HepG2 (cell line): ENCODE measurements around the gene HYLS1. TPM values are rescaled to one million over a fixed set of nuclear protein-coding genes. Genes with fewer than 3 reads are reported as not detected.

ENCODE experiments used
- JUND ChIP-seq: sonication (generic); formaldehyde crosslinking; IDR thresholded peaks from 2 replicates; pipeline ENCODE4 v1.8.0; 2022; ENCODE audit warnings: mild to moderate bottlenecking, missing genetic modification reagents
- MXD4 ChIP-seq: IDR thresholded peaks from 2 replicates; pipeline ENCODE4 v1.6.1; 2016; ENCODE audit warnings: mild to moderate bottlenecking, missing biosample characterization, missing genetic modification reagents
- SKI ChIP-seq: fragments of 450-650 bp; IDR thresholded peaks from one replicate; pipeline ENCODE4 v1.6.1; 2018; ENCODE audit warnings: mild to moderate bottlenecking; ENCODE audit not compliant: partially characterized antibody
- ZBTB40 ChIP-seq, 2 experiments: fragments of 450-650 bp in 1 of 2; sonication (generic) in 1 of 2; formaldehyde crosslinking in 1 of 2; IDR thresholded peaks; 2 replicates each; pipeline versions ENCODE4 v1.6.1 to v1.8.0; 2016 to 2022; ENCODE audit warnings: antibody characterized with exemption in 1 of 2, mild to moderate bottlenecking in 1 of 2, missing genetic modification reagents in 1 of 2
- ZNF318 ChIP-seq: sonication (generic); formaldehyde crosslinking; IDR thresholded peaks from 2 replicates; pipeline ENCODE4 v1.4.0; 2020; ENCODE audit warnings: mild to moderate bottlenecking, missing genetic modification reagents
- ZNF512 ChIP-seq: sonication (generic); formaldehyde crosslinking; IDR thresholded peaks from 2 replicates; pipeline ENCODE4 v1.4.0; 2020; ENCODE audit warnings: mild to moderate bottlenecking, missing genetic modification reagents
- ZNF691 ChIP-seq: sonication (generic); formaldehyde crosslinking; IDR thresholded peaks from 2 replicates; pipeline ENCODE4 v1.4.0; 2020; ENCODE audit warnings: missing genetic modification reagents, low read depth, mild to moderate bottlenecking, borderline replicate concordance
- ZNF878 ChIP-seq: sonication (generic); formaldehyde crosslinking; IDR thresholded peaks from 2 replicates; pipeline ENCODE4 v1.8.1; 2023; ENCODE audit warnings: mild to moderate bottlenecking, missing genetic modification reagents, moderate library complexity
- polyA plus RNA-seq, 8 experiments: library from polyadenylated mRNA; depleted of rRNA in 3 of 8; stranded (reverse) in 7 of 8; unstranded in 1 of 8; fragments of >200 nt; fragmentation: Illumina TruSeq in 4 of 8; extraction: Trizol in 4 of 8; gene quantifications; 2 replicates each; pipeline versions ENCODE4 v1.2.1 to v1.2.3, GENCODE V29; 2011 to 2016; ENCODE audit warnings: low read depth in 4 of 8, missing spikeins in 1 of 8, mixed read lengths in 1 of 8; ENCODE audit not compliant: insufficient read depth in 1 of 8
- total RNA-seq, 5 experiments: library from RNA; depleted of rRNA; stranded (reverse); fragments of >200 nt; fragmentation: Illumina TruSeq; extraction: Trizol; gene quantifications; 2 replicates each; pipeline ENCODE4 v1.2.3, GENCODE V29; 2016; ENCODE audit warnings: low read depth in 1 of 5

The HYLS1 gene
- total and polyA plus RNA-seq, 2 of the 13 experiments (the other 11 are each of a cell fraction or from before 2014, with no cell fraction given): 1.3 to 3.8 TPM

GRCh38 chr11:125901872-125902271, 14.4 kb downstream of the HYLS1 start (continued):
- TF ChIP-seq ZBTB40 (IDR thresholded peaks at IDR 0.05): no peak
- TF ChIP-seq ZBTB40 (CRISPR knock-in tag; IDR thresholded peaks at IDR 0.05): no peak
- no peak for TF ChIP-seq MXD4 (CRISPR knock-in tag)
- no peak for TF ChIP-seq ZNF878 (CRISPR knock-in tag)
- TF ChIP-seq ZNF691 (CRISPR knock-in tag): no peak
- TF ChIP-seq JUND (CRISPR knock-in tag): no peak
- no peak for TF ChIP-seq ZNF318
- no peak for TF ChIP-seq ZNF512 (CRISPR knock-in tag)
- no peak for TF ChIP-seq SKI
- TF ChIP-seq, all 625 proteins: peak for 0
